HG03432 (cell line): ENCODE measurements around the gene SLC4A7.
"Not testable (repeated sequence)": the region's sequence is repeated elsewhere in the genome, so short reads cannot be mapped to it uniquely, and the experiment has no call there.

ENCODE experiments used
- ATAC-seq: cut with Tn5 transposase; IDR thresholded peaks from one replicate; pipeline ENCODE4 v1.9.1; 2021; ENCODE audit warnings: mild to moderate bottlenecking, moderate library complexity; ENCODE audit not compliant: unreplicated experiment

Gene SLC4A7

DNA sequence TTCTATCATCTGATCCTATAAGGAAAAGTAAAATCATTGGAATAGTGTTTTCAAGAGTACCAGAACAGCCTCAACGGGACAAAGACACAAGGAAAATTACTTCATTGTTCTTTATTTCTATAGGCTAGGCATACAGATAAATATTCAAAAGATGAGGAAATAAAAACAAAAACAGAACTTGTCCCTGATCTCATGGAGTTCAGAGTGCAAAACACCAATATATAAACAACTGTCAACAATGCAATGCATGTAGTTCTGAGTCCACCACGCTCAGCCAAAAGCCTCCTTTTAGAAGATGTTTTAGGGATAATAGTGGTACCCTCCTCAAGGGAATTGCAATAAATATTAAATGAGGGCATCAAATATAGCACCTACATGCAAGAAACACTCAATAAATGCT is 4.6 kb upstream of the SLC4A7 start:
- ATAC-seq: no peak

DNA sequence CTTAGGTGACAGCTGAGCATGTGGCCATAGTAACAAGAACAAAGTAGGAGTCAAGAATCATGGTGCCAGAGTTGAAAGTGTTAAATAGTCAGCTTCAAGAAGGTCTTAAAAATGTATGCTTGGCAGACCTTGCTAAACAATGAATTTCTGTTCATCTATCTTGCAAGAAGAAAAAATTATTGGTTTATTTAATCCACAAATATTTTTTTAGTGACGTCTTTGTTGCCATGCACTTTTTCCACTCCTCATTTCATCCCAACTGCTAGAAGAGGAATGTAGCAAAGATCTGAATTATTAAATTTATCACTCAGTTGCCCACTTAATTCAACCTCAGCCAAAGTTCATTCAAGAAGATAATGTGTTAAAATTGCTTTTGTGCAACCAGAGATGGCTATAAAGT is 3.2 kb upstream of the SLC4A7 start:
- ATAC-seq: no peak

DNA sequence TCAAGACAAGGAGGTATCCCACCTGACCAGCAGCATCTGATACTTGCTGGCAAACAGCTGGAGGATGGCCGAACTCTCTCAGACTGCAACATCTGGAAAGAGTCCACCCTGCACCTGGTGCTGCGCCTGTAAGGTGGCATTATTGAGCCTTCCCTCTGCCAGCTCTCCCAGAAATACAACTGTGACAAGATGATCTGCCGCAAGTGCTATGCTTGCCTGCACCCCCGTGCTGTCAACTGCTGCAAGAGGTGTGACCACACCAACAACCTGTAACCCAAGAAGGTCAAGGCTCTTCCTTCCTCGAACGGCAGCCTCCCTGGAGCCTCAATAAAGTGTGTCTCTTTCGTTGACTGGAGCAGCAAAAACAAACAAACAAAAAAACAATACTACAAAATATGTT is 2.2 kb upstream of the SLC4A7 start:
- ATAC-seq: no peak

DNA sequence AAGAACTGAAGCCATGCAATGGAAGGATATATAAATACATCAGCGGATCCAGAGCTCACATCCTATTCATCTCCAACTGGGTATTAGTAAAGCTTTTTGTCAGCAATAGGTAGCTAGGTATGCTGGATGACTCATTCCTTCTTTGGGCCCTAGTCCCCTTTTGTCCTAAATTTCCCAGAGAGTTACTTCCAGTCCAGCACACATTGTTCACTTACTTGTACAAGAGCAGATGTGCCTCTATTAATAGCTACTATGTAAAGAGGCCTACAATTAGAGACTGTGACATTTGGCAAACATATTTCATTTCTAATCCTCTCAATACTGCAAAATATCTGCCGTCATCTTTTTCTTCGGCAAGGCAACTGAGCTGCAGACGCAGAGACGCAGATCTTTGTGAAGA is 1.7 kb upstream of the SLC4A7 start:
- ATAC-seq: no peak

DNA sequence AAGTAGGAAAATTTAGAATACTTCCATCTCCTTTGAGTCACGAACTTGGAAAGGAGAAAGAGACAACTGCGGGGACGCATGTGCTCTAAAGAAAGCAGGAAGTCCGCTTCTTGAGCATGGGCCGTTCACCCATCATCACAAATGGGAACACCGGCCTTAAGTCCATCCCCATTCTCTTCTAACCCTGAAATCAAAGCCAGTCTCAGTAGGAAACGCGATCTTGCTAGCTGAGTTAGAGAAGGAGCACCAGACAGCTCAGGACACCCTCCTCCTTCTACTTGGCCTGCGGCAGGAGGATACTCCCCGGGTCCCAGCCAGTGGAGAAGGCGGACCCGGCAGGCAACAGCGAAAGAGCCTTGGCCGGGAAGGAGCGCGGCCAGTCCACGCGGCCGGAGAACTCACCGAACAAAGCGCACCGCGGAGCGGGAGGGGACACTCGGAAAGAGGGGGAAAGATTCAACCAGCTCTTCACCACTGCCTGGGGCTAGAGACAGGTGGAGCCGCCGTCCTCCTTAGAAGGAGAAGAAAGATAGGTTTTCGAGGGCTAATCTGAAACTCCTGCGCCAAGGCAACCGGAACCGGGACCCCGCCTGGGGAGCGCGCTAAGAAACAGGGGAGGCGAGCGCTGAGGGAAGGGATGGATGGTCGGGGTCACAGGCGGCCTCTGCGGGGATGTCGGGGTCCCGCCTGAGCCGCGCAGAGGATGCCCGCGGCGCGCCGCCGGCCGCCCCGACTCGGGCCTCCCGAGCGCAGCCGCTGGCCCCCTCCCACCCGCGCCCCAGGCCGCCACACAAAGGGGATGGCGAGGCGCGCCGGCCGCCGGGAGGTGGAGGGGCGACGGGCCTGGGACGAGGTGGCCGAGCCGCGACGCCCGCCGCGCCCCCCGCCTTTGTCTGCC is 818 bp downstream of the SLC4A7 start:
- peak; percentile 22 for ATAC-seq

DNA sequence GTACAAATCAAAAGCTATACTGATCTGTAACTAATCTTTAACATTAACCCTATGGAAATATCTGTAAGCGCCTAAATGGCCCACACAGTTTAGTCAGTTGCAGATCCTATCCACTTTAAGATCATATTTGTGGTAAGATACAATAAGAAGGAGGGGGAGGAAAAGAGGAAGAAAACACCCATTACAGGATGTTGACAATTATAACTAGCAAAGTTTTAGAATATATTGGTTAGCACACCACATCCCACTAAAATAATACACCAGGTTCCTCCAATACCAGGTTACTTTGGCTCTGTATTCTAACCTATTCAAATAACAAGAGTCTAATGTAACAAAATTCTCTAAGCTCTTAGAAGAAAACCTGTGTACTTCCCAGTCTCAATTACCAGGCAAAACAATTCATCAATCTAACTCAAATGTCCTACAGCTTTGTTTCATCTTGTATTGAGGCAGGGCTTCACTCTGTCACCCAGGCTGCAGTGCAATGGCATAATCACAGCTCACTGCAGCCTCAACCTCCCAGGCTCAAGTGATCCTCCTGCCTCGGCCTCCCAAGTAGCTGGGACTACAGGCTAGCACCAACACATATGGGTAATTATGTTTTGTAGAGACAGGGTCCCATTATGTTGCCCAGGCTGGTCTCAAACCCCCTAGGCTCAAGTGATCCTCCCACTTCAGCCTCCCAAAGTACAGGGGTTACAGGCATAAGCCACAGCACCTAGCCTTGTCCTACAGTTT is 4.2 kb downstream of the SLC4A7 start:
- no peak for ATAC-seq

DNA sequence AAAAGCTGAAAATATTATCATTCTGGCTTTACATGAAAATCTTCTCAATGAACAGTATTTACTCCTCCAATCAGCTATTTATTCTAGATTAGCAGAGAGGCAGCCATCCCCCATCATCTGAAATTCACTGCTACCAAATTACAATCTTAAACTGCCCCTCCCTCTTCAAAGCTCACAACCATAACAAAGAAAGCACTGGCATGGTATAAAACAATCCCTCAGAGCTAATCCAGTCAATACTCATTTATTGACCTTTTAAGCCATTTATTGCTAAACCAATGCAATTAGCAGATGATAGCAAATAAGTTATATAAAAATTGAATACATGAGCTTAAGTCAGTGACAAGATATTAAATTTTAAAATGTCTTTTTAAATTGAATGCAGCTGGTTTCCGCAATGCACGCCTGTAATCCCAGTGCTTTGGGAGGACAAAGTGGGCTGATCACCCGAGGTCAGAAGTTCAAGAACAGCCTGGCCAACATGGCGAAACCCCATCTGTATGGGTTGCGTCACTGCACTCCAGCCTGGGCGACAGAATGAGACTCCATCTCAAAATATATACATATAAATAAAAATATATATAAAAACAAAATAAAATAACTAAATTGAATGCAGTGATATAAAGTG is 12.1 kb downstream of the SLC4A7 start:
- no peak for ATAC-seq

DNA sequence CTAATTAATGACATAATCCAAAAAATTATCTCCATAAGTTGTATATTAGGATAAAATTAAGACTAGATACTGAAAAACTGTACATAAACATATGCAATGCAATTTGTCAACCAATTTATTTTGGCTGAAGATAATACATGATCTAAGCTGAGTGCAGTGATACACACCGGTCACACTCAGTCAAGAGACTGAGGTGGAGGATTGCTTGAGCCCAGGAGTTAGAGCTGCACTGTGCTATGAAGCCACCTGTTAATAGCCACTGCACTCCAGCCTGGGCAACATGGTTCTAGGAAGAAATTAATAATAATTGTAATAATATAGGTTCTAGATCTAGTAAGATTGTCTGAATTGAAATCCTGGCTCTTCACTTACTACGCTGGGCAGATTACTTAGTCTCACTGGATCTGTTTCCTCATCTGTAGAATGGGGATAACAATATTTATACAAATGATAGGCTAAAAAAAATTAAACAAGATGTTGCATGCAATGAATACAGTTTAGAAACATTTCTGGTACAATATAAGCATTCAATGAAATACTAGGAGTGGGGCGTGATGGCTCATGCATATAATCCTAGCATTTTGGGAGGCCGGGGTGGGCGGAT is 15.8 kb downstream of the SLC4A7 start:
- no peak for ATAC-seq

DNA sequence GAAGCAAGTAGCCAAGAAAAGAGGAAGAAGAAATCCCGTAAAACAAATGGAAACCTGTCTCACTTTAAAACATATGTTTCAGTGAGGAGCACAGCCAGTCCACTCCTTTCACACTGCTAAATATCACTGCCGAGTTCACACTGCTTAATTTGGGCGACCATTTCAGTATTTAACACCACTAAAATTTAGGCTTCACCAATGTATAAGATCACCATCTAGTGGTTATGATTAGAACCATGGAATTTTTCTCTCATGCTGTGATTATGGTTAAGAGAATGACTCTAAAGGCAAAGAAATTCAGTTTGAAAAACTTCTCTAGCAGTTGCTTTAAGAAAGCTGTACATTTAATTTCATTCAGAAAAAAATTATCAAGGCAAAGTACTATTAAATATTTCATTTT is 16.6 kb downstream of the SLC4A7 start:
- ATAC-seq: peak; percentile 92

DNA sequence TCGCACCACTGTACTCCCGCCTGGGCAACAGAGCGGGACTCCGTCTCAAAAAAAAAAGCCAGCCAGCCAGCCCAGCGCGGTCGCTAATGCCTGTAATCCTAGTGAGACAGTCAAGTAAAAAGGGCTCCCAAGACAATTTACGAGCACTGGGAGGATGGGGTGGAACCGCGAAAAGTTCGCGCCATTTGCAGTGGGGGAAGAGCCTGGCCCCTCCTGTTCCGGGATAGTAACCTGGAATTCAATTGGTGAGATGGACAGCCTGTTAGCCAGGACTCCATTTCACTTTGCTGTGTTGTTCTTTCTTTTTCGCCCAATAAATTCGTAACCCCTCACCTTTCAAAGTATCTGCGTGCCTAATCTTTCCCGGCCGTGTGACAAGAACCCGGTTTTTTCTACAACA is 19.5 kb downstream of the SLC4A7 start:
- ATAC-seq: no peak

DNA sequence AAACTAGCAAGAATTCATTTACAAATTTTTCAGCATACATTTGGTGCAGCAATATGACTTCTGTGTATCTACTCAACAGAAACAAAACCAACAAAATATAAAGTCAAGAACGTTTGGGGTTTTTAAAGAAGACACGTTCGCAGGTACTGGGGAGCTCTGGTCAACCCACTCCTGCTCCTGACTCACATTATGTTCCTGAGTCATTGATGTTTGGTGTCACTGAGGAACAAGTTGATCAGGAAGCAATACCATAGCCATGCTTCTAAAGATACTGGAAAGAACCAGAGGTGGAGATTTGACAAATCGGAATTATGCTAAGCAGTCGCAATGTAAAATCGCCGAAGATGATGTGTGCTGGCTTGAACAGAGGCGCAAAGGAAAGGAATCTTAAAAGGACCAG is 22.0 kb downstream of the SLC4A7 start:
- ATAC-seq: no peak

DNA sequence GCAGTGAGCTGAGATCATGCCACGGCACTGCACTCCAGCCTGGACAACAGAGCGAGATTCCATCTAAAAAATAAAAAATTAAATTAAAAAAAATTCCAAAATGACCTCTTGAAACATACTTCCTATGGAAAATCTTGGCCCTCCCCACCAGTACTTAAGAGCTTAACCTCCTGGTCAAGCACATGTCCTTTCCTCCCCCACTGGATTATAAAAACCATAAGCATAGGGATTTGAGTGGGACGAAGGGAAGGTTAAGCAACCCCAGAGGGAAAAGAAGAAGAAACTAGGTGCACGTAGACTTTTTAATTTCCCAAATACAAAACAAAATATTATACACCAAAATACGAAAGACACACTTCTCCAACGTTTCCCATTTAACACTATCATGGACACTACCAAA is 25.3 kb downstream of the SLC4A7 start:
- ATAC-seq: no peak

DNA sequence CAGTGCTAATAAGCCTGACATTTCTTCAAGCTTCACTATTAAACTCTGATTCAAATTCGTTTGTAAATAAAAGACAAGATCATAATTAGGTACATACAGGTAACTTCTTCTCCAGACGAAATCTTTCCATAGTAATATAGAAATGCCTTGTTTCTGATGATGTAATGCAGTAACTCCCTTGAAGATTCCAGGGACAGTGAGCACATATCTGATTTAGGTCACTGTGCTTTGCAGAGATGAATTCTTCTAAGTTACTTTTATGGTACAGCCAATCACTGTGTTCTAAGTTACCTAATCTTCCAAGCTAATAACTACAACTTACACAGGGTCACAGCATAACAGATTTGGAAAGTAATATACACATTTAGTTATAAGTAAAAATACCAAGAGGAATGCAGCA is 27.6 kb downstream of the SLC4A7 start:
- no peak for ATAC-seq

DNA sequence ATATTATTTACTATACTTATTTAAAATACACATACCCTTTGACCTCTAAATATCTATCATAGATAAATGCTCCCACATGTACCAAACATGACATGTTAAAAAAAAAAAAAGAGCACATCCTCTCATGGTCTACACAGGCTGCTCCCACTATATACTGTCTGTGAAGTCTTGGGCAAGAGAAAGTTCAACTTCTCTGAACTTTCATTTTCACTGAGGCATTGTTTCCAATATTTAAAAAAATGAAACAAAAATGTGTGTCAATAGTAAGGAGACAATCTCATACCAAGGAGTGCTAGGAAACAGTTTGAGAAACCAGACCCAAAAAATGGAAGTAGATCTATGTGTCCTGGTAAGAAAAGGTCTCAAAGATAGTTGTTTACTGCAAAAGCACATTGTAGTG is 29.3 kb downstream of the SLC4A7 start:
- ATAC-seq: peak; percentile 82

DNA sequence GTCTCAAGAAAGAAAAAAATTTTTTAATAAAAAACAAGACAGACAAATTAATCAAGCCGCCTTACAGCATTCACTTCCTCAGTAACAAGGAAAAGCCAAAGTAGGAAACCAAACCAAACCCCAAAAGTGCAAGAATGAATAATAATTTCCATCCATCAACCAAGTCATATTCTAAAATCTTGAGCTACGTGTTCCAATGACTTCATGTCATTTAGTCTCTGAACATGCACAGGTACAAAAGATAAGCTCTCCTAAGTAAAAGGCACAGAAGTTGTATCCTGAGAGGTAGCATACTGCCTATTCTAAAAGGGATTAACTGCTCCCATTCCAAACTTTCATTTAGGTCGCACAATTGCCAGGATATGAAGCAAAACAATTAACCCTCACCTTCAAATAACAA is 29.7 kb downstream of the SLC4A7 start:
- peak; percentile 13 for ATAC-seq

DNA sequence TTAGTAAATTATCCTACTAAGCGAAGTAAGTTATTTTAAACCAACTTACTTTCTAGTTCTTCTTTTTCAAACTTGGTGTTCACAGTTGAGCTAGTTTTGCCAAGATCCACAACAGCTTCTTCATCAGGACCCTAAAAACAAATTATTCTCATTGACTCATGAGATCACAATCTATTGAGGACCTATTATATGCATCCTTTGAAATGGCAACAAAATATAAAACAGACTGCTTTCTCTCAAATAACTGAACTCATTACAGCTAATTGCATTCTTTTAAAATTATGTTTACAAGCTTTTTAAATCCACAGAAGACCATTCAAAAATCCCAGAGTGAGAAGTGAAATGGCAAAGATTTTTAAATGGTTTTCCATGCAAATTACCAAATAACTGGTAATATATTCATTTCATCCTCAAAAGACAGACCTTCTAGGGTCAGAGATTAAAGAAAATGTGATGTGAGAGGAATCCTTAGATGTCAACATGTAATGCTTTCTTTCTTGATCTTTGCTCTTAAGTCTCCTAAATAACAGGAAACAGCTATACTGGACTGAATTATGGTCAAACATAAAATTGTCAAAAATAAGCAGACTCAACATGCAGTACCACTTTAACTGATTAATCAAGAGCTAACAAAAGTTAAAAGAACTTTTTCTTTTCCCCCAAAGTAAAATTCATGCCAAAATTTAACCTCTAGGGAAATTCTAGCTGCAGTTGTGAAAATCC is 31.7 kb downstream of the SLC4A7 start:
- no peak for ATAC-seq

DNA sequence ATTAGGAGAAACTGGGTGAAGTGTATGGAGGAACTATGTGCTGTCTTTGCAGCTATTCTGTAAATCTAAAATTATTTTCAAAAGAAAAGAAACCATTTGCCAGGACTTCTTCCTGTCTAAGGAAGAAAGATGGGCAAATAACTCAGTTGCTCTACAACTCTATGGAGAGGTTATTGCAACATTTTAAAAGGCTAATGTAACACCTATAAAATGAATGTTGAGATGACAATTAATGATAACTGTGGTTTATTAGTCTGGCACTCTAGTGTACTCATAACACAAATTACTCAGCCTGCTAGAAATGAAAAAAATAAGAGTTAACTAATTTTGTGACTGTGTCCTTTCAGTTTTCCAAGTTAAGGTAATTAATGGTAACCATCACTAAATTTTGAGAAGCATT is 32.3 kb downstream of the SLC4A7 start:
- no peak for ATAC-seq

DNA sequence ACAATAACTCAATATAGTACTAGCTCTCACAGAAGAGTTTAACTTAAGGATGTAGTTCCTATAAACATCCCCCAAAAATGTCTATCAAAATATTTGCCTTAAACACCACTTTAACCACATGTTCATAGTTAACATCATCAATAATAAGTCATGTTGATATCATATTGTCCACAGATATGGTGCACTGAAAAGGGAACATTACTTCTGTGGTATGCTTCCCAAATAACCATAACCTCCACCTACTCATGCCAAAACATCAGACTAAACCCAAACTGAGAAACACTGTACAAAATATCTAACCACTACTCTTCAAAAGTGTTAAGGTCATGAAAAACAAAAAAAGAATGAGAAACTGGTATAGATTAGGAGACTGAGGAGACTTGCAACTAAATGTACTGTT is 32.9 kb downstream of the SLC4A7 start:
- ATAC-seq: no peak

DNA sequence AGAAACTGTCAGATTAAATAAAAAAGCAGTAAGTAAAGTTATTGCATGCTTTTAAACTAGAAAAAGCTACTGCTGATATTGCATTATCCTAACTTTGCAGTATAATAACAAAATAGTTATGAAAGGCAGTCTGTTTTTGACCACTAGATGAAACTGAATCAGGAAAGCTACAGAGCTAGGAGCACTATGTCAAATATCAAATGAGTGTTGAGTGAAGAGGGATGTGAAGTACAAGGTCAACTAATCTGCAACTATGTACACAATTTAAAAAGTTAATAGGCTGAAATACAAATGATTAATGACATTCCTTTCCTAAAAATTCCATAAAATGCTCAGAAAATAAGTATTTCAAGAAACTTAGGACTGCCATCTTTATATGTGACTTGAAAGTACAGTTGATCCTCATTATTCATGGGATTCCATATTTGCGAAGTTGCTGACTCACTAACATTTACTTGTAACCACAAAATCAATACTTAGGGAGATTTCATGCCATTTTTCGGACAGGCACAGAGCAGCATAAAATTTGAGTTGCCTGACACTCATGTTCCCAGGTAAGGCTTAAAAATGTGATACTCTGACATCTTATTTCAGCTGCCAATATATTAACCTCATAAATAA is 34.5 kb downstream of the SLC4A7 start:
- no peak for ATAC-seq

DNA sequence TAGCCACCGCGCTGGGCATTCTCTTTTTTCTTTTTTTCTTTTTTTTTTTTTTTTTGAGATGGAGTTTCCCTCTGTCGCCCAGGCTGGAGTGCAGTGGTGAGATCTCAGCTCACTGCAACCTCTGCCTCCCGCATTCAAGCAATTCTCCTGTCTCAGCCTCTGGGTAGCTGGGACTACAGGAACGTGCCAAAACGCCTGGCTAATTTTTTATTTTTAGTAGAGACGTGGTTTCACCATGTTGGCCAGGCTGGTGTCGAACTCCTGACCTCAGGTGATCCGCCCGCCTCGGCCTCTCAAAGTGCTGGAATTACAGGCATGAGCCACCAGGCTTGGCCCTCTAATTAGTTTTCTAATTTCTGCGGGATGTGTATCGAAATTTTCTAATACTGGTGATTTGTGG is 41.2 kb downstream of the SLC4A7 start:
- not testable (repeated sequence) for ATAC-seq
